Activated CD4-positive, alpha-beta T cell treated with anti-CD3 and anti-CD28 coated beads, Interleukin-2, amount 50 U/mL, for 24 hours (primary cell): ENCODE data around the gene STRAP.
"Not testable (repeated sequence)": the region's sequence is repeated elsewhere in the genome, so short reads cannot be mapped to it uniquely, and the experiment has no call there.

Experiments
- DNase-seq, 2 donors: peaks; one replicate each; pipeline ENCODE4 v3.0.0-alpha.2; 2020; ENCODE audit warnings: low read depth in 1 of 2, low spot score in 1 of 2

Gene STRAP

DNA sequence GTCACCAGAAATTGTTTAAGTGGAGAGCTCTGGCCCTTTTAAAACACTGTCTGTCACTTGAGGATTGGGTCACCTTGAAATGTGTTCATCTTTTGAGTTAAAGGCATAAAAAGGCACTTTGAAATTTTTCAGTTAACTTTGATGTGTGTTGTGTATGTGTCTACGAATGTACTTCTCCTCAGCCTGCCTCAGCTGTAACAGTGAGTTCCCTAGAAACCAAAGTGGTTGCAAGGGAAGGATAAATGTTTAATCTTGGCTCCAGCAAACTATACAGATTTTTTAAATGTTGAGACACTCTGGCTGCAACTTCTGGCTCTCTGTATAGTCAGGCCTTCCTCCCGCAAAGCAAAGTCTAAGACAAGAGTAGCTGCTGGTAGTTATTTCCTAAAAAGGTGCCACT is 37.2 kb downstream of the STRAP start:
- no peak for DNase-seq

DNA sequence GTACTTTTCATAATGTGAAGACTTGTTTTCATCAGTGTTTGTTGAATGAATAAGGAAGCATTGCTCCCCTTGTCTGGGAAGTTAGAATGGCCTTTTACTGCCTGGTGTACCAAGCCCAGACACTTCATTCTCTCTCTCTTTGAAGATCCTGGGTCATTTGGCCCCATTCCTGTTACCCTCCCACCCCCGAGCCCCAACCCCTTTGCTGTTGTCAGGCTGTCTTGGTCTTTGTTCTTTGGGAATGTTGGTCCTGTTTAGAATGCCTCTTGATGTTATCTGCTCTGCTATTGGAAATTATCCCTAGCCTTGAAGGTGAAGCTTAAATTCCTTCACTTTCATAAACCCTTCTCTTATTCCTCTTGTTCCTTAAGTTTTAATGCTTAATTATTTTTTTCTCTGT is 42.8 kb downstream of the STRAP start:
- no peak for DNase-seq

DNA sequence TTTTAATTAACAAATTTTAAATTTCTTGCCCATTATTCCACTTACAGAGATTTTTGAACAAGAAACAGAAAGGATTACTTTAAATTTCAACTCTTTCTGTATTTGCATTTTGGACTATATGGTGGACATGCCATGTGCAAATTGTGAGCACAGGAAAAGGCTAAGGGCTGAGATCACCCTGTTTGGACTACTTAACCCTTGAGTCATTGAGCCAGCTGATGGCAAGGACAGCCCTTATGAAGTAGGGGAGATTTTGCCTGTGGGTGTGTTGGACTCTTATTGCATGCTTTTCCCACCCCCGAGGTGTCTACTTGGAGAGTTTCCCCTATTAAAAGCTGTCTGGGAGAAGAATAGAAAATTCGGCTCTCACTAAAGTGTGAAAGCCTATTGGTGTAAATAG is 46.2 kb downstream of the STRAP start:
- DNase-seq, result no peak

DNA sequence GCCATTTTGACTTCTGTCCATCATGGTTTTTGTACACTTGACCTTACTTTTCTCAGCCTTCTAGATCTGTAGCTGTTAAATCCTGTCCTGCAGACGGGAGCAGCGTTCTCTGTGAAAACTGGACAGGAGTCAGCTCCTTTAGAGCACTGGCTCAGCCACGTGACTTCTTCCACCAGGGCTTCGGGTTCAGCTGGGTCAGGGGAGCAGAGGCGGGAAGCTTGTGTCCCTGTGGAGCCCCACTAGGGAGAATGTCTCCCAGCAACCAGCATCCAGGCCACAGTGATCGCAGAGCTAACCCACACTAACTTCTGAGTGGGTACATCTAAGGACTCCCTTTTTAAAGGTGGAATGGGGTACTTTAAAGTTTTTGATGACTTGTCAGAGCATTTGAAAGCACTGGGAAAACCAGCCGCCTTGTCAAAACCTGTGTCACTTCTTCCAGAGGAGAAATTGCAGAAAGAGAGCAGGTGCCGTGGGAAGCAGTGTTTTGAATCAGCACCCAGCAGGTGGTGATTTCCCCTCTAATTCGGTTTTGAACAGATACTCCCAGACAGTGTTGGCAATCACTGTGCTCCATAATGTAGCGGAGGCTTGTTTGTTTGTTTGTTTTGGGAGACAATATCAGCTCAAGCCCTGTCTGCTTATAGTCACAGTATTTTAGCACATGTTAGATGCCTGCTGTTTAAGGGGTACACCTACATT is 46.8 kb downstream of the STRAP start:
- no peak for DNase-seq

DNA sequence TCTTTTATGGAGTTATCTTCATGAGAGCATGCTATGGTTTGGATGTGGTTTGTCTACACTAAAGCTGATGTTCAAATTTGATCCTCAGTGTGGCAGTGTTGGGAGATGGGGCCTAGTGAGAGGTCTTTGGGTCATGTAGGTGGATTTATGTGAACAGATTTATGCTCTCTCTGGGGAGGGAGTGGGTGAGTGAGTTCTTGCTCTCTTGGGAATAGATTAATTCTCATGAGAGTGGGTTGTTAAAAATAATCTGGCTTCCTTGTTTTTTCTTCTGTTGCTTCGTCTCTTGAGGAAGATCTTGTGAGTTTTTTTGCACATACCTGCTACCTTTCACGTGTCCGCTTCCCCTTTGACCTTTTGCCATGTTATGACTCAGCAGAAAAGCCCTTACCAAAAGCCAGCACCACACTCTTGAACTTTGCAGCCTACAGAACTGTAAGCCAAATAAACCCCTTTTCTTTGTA is 49.4 kb downstream of the STRAP start:
- no peak for DNase-seq

DNA sequence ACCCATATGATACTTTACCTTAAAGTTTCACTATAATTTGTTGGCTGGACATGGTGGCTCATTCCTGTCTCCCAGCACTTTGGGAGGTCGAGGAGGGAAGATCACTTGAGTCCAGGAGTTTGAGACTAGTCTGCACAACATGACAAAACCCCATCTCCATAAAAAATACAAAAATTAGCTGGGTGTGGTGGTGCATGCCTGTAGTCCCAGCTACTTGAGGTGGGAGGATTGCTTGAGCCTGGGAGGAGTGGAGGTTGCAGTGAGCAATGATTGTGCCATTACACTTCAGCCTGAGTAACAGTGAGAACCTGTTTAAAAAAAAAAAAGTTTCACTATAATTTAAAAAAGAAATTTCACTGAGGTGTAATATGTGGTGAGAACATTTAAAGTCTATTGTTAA is 50.1 kb downstream of the STRAP start:
- no peak for DNase-seq

DNA sequence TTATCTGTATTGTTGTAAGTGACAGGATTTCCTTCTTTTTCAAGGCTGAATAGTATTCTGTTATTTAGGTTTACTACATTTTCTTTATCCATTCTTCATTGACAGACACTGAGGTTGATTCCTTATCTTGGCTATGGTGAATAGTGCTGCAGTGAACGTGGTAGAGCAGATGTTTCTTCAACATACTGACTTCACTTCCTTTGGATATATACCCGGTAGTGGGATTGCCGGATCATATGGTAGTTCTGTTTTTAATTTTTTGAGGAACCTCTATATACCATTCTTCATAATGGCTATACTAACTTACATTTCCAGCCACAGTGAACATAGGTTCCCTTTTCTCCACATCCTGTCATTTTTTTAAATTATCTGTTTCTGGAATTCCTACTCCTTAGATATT is 50.8 kb downstream of the STRAP start:
- DNase-seq, result no peak

DNA sequence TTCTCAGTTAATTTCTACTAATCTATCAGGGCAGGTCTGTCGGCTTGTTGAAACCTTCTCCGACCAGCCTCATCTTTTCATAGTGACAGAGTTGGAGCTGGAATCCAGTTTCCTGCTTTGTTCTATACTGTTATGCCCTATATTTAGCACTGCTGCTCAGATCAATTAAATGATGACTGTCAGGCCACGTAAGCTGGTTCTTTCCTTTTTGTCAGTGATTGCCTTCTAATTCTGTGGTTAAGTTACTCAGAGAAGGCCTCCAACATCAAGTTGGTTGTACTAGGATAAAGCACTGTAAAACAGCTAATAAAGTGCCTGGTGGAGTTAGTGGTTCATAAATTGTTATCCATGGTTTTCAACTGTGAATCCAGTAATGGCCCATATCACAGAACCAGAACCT is 51.6 kb downstream of the STRAP start:
- no peak for DNase-seq

DNA sequence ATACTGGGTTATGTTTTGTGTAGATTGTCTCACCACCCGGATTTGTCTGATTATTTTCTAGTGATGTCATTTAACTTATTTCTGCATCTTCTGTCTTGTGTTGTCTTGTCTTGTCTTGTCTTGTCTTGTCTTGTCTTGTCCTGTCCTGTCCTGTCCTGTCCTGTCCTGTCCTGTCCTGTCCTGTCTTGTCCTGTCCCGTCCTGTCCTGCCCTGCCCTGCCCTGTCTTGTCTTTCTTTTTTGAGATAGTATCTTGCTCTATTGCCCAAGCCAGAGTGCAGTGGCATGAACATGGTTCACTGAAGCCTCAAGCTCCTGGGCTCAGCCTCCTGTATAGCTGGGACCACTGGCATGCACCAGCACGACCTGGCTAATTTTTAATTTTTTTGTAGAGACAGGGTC is 54.6 kb downstream of the STRAP start:
- DNase-seq, result no peak

DNA sequence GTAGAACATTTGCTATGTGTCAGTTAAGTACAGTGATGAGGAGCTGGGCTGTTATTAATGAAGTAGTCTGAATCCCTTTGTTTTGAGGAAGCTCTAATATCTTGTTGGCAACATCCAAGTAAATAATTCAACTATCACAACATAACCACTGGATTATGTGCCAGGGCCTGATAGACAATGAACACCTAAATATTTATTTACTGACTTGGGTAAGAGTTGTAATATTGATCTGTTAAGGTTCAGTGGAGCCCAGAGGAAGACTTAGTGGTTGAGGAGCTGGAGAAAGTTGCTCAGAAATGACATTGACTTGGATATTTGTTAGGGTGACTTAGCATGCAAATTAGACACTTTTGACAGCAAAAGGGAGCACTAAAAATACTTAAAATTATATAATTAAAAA is 55.7 kb downstream of the STRAP start:
- no peak for DNase-seq

DNA sequence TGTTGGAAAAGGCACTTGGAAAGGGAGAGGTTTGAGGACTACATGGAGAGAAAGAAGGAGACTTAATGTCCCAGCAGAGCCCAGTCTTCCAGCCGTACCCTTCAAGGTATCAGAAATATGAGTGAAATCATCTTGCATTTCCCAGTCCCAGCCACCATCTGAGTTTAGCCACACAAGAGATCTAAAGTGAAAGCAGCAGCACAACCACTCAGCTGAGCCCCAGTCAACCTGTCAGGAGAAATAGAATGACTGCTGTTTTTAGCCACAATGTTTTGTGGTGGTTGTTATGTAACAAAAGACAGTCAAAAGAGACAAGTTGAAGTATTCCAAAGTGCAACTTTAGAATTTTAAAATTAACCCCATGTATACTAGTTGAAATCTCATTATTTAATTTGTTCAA is 56.9 kb downstream of the STRAP start:
- DNase-seq, result no peak

DNA sequence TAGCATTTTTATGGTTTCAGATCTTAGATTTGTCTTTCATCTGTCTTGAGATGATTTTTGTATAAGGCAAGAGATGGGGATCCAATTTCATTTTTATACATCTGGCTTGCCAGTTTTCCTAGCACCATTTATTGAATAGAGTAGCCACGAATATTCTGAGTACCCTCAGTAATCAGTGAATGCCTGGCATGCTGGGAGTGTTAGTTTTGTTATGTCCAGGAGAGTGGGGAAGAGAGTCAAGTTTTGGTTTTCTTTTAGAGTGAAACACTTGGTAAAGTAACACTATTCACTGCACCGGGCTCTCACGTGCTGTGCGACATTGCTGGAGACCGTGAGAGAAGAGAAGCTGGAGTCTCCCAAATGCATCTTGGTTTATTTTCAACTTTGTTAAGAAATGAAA is 60.3 kb downstream of the STRAP start:
- no peak for DNase-seq

DNA sequence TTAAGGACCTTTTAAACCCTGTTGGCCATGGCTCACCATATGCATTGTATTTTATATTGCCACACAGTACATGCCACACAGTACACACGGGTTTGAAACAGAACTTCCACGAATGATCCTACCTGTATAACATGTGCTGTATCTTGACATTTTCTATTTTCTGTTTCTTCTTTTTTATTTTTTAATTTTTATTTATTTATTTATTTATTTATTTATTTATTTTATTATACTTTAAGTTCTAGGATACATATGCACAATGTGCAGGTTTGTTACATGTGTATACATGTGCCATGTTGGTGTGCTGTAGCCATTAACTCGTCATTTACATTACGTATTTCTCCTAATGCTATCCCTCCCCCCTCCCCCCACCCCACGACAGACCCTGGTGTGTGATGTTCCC is 61.3 kb downstream of the STRAP start:
- DNase-seq, result not testable (repeated sequence)

DNA sequence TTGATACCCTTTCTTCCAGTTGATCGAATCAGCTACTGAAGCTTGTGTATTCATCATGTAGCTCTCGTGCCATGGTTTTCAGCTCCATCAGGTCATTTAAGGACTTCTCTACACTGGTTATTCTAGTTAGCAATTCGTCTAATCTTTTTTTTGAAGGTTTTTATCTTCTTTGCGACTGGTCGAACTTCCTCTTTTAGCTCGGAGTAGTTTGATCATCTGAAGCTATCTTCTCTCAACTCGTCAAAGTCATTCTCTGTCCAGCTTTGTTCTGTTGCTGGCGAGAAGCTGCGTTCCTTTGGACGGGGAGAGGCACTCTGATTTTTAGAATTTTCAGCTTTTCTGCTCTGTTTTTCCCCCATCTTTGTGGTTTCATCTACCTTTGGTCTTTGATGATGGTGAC is 66.3 kb downstream of the STRAP start:
- not testable (repeated sequence) for DNase-seq
